Measurements from ENCODE around the gene GPR132.

GRCh38 chr14:105069871-105070759 is 4.9 kb upstream of the GPR132 start:
- TF ChIP-seq CTCF (IDR thresholded peaks at IDR 0.05) (no peak), EP300 (IDR thresholded peaks at IDR 0.05) (no peak), POLR2AphosphoS5 (IDR thresholded peaks at IDR 0.05) (no peak)

Data from stomach (tissue), 4 donors.